Measurements from ENCODE around the gene ATXN1.

The ATXN1 gene

GRCh38 chr6:16669227-16669626 is 92.0 kb downstream of the ATXN1 start:
- TF ChIP-seq CTCF (IDR thresholded peaks at IDR 0.05; ENCODE audit: control extremely low read depth, extremely low read depth, low read depth, missing control alignments) = no peak
- ChIA-PET CTCF (interaction anchor here (1.0 to 1.3 kb wide), 3 partner anchors 28 to 55 kb away, joined by 3 read pairs; no protein-coding TSS in a partner anchor), POLR2A (no interaction called here)
- no peak for DNase-seq (ENCODE audit: extremely low spot score)

- ChIA-PET CTCF (interaction anchor here (1.2 to 1.6 kb wide), 3 partner anchors 9 to 30 kb away, joined by 3 to 6 read pairs (median 4); no protein-coding TSS in a partner anchor), POLR2A (no interaction called here)
- TF ChIP-seq CTCF (IDR thresholded peaks at IDR 0.05; ENCODE audit: control extremely low read depth, extremely low read depth, low read depth, missing control alignments) = no peak
- no peak for DNase-seq (ENCODE audit: extremely low spot score)
Observed at GRCh38 chr6:16667509-16667908, 93.8 kb downstream of the ATXN1 start.

GRCh38 chr6:16665992-16666391 is 95.3 kb downstream of the ATXN1 start:
- CTCF ChIA-PET = interaction anchor here (1.5 kb wide), 1 partner anchor 29 kb away, joined by 3 read pairs; no protein-coding TSS in a partner anchor
- no peak for DNase-seq (ENCODE audit: extremely low spot score)
- TF ChIP-seq CTCF (IDR thresholded peaks at IDR 0.05; ENCODE audit: control extremely low read depth, extremely low read depth, low read depth, missing control alignments) = no peak
- POLR2A ChIA-PET = no interaction called here

- no peak for DNase-seq (ENCODE audit: extremely low spot score)
- POLR2A ChIA-PET = no interaction called here
- CTCF ChIA-PET = interaction anchor here (1.0 kb wide), 1 partner anchor 379 kb away, joined by 3 read pairs; no protein-coding TSS in a partner anchor
- TF ChIP-seq CTCF (IDR thresholded peaks at IDR 0.05; ENCODE audit: control extremely low read depth, extremely low read depth, low read depth, missing control alignments) = no peak
Observed at GRCh38 chr6:16665182-16665581, 96.1 kb downstream of the ATXN1 start.

GRCh38 chr6:16663901-16664300 is 97.4 kb downstream of the ATXN1 start:
- no peak for TF ChIP-seq CTCF (IDR thresholded peaks at IDR 0.05; ENCODE audit: control extremely low read depth, extremely low read depth, low read depth, missing control alignments)
- CTCF ChIA-PET = interaction anchor here (1.0 kb wide), 1 partner anchor 254 kb away, joined by 3 read pairs; no protein-coding TSS in a partner anchor
- POLR2A ChIA-PET = no interaction called here
- no peak for DNase-seq (ENCODE audit: extremely low spot score)

GRCh38 chr6:16660157-16660497 is 101.1 kb downstream of the ATXN1 start:
- TF ChIP-seq CTCF (IDR thresholded peaks at IDR 0.05; ENCODE audit: control extremely low read depth, extremely low read depth, low read depth, missing control alignments) = no peak
- no peak for DNase-seq (ENCODE audit: extremely low spot score)
- CTCF ChIA-PET = no interaction called here
- POLR2A ChIA-PET = no interaction called here

Measured in GM10248 (cell line).